A204.1 (cell line): ENCODE measurements around the gene ARL6IP1.
"Not testable (repeated sequence)": the region's sequence is repeated elsewhere in the genome, so short reads cannot be mapped to it uniquely, and the experiment has no call there.

Experiments
- FAIRE-seq: peaks from 2 replicates; lab custom pipeline; 2012; peaks lifted over from hg19 to GRCh38; lab: Jason Lieb, UNC

ARL6IP1 gene

DNA sequence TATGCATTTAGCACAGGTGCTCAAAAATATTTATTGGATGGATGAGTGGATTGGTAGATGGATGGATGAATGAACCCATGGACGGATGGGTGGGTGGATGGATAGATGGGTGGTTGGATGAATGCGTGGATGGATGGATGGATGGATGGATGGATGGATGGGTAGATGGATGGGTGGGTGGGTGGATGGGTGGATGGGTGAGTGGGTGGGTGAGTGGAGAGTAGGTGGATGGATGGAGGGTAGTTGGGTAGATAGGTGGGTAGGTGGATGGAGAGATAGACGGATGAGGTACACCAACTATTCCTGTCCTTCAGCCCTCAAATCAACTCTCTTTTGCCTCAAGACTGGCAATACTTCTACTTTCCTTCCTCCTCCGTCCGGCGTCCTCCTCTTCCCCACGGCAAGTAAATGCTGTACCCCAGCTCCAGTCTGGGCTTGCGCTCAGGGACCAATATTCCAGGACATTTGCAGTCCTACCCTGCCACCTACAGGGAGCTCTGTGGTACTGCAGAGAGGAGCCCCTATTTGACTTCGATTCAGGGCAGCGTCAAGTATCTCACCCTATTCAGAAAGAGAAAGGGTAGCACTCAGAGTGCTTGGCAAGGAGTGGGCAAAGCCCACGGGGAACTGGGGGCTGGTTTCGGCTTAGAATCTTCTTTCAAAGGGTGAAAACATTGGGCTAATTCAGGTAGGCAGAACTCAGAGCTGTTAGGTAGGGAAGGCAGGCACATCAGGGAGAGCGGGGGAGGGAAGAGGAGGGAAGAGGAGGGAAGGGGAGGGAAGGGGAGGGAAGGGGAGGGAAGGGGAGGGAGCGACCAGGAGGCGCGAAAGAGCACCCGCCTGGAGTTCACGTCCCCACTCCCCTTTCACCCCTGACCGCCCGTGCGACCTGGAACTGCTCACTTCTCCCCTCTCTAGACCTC lies 41.5 kb downstream of the ARL6IP1 start:
- FAIRE-seq, result peak; percentile 39

GRCh38 chr16:18757960-18758660 lies 43.2 kb downstream of the ARL6IP1 start:
- not testable (repeated sequence) for FAIRE-seq

DNA sequence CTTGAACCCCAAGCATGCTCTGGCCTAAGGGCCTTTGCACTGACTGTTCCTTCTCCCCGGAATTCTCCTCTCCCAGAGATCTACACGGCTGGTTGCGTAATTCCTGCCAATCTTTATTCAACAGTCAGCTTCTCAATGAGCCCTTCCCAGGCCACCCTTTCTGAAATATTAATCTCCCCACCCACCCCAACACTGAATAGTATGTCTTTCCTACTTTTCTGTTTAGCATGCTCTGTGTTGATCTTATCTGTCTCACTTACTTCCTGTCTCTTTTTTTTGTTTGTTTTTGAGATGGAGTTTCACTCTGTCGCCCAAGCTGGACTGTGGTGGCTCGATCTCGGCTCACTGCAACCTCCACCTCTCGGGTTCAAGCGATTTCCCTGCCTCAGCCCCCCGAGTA lies 44.7 kb downstream of the ARL6IP1 start:
- not testable (repeated sequence) for FAIRE-seq

DNA sequence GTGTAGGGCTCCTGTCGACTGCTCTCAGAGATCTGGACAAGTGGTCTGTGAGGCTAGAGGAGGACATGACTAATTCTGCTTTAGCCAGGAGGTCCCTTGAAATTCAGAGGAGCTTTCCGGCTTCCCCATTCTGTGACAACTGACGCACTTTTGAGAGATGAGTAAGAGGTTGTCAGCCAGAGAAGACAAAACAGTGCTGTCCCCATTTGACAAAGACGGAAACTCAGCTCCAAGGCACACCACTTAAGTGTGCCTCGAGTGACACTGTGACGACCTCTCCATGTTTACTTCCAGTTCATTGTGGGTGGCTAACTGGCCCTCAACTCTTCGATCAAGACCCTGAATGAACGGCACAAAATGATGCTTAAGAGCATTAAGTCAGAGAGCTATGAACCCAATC lies 58.5 kb downstream of the ARL6IP1 start:
- not testable (repeated sequence) for FAIRE-seq
